Fibroblast of villous mesenchyme (primary cell): ENCODE measurements around the gene TESMIN. TPM values are rescaled to one million over a fixed set of nuclear protein-coding genes. Genes with fewer than 3 reads are reported as not detected.

ENCODE experiments used
- DNase-seq: peaks from one replicate; pipeline ENCODE4 v3.0.0-alpha.2; 2010; ENCODE audit warnings: low read depth
- H3K4me3 ChIP-seq: 2 replicates; pipeline ENCODE4 v1.5.1; 2011; ENCODE audit warnings: low read depth, mild to moderate bottlenecking, low read length
- total RNA-seq: library from RNA; depleted of rRNA; stranded (reverse); fragments of >200 nt; gene quantifications from 2 replicates; pipeline ENCODE4 v1.2.3, GENCODE V29; 2012
- TF ChIP-seq, protein P1 (sequence below): IDR thresholded peaks from 2 replicates; pipeline ENCODE4 v1.5.1; 2012; ENCODE audit warnings: low read depth, mild to moderate bottlenecking, low read length; ENCODE audit not compliant: insufficient read depth

TESMIN gene
- total RNA-seq, 1 donor, result 2.6 TPM

DNA sequence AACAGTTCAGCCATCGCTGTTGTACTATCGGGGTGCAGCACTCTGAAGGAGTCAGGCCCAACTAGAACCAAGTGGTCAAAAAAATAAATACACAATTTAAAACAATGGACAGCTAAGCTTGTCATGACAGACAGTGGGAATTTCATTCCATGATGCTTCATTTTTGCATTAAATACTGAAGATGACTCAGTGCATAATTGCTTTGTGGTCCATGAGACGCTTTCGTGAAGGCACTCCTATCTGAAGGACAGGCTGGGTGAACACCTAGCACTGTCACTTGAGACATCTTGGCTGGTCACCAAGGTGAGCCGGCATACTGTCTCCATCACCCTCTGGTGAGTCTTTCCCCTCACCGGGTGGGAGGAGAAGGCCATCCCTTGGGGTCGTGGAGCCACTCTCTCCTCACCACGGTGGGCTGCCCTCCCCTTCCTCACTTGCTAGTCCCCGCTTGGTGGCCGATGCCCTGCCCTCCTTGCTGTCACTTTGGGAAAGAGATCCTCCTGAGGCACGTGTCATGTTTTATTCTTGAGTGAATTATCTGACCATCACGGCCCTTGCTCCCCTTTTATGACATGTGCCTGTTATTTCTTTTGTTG is 4.9 kb upstream of the TESMIN start:
- DNase-seq, result no peak
- H3K4me3 ChIP-seq, result no peak overlapping the region
- TF ChIP-seq, protein P1, sequence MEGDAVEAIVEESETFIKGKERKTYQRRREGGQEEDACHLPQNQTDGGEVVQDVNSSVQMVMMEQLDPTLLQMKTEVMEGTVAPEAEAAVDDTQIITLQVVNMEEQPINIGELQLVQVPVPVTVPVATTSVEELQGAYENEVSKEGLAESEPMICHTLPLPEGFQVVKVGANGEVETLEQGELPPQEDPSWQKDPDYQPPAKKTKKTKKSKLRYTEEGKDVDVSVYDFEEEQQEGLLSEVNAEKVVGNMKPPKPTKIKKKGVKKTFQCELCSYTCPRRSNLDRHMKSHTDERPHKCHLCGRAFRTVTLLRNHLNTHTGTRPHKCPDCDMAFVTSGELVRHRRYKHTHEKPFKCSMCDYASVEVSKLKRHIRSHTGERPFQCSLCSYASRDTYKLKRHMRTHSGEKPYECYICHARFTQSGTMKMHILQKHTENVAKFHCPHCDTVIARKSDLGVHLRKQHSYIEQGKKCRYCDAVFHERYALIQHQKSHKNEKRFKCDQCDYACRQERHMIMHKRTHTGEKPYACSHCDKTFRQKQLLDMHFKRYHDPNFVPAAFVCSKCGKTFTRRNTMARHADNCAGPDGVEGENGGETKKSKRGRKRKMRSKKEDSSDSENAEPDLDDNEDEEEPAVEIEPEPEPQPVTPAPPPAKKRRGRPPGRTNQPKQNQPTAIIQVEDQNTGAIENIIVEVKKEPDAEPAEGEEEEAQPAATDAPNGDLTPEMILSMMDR, result no peak

DNA sequence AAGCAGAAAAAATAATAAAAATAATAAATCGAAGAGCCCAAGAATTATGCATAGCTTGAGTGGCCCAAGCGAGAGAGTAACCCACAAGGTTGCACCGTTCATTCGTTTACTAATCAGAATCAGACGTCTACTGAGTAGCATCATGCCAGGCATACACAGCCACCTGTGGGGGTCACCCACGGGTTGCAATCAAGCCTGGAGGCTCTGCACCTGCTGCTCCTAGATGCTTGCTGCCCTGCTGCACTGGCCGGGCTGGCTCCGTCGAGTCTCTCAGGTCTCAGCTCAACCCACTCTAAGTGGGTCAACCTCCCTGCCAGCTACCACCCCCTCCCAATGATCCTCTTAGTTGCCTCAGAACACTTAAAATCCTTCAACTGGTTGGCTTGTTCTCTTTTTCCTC is 2.0 kb upstream of the TESMIN start:
- no peak overlapping the region for H3K4me3 ChIP-seq
- DNase-seq, result no peak
- TF ChIP-seq, protein P1, result no peak

DNA sequence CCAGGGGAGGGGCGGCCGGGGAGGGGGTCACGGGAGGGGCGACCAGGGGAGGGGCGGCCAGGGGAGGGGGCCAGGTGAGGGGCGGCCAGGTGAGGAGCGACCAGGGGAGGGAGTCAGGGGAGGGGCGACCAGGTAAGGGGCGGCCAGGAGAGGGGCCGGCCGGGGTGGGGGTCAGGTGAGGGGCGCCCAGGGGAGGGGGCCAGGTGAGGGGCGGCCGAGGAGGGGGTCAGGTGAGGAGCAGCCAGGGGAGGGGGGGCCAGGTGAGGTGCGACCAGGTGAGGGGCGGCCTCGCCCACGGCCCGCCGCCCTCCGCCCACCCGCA is 355 bp downstream of the TESMIN start:
- H3K4me3 ChIP-seq, result peak overlapping the region; percentile 49
- no peak for DNase-seq
- TF ChIP-seq, protein P1, result no peak

DNA sequence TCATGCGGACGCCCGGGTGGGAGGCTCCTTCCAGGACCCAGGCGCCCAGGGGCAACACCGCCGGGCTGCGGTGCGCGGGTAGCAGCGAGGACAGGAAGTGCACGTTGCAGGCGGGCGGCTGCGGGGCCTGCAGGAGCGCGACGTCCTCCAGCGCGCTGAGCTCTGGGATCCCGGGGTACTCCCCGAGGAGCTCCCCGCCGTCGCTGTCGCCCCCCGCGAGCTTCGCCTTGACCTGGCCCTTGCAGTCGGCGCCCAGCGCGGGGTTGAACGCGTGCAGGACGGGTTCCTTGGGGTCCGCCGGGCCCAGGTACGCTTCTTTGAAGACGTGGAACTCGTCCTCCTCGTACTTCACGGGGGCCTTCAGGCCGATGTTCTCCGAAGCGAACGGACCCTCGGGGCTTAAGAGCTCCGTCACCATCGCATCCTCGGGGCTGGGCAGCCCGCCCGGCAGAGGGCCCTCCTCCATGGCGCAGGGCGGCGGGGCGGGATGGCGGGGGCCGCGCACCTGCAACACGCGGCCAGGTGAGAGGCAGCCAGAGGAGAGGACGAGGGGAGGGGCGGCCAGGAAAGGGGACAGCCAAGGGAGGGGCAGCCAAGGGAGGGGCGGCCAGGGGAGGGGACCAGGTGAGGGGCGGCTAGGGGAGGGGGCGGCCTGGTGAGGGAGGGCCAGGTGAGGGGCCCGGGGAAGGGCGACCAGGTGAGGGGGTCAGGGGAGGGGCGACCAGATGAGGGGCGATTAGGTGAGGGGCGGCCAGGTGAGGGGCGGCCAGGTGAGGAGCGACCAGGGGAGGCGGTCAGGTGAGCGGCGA is 921 bp downstream of the TESMIN start:
- no peak overlapping the region for H3K4me3 ChIP-seq
- TF ChIP-seq, protein P1, result no peak
- DNase-seq, result no peak

DNA sequence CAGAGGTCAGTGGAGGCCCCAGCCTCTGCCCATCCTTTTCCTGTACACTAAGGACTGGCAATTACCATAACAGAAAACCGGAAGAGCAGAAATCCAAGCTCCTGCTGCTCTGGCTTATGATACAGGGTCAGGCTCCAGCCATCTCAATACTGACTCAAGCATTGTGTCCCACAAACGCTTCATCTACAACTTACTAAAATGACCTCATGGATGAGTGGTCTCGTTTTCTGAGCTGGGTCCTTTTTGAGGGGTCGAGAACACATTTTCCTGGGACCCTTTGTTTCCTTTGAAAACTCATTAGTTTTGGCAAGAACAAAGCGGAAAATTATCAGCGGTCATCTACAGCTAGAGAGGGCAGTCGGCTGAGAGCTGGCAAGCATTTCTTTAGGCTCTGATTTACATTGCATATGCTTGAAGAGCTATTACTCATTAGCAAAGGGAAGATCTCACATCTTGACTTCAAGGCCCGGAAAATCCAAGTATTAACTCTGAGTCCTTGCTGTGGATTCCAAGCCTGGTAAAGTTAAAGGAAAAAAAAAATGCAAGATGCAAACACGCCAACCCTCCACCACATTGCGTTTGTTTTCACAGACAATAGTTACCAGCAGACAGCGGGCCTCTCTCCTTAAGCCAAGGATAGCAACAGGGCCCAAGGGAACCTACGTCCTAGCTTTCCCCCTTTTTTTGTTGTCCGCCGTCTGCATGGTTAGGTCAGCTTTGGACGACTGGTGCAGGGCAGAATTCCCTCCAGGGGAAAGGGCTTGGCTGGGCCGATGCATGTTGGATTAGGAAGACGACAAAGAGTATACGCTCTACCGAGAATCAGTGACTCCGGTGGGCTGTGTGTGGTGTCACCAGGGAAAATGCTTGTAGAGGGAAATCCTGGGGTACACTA is 1.8 kb downstream of the TESMIN start:
- TF ChIP-seq, protein P1, result no peak
- no peak overlapping the region for H3K4me3 ChIP-seq
- DNase-seq, result no peak

DNA sequence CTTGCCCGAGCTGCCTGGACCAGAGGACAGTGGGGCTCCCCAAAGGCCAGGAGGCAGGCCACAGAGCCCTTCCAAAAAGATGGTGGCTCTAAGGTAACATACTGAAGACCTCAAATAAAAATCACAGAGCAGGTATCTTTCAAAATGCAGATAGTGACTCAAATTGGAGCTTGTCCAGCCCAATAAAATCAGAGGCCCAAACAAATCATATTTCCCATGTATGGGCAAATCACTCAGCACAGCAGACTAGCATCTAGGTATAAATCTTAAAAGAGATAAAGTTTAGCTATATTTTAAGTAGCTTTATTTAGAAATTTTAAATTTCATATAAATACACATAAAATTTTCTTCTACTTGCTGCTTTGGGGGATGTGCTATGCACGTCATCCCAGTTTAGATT is 3.3 kb downstream of the TESMIN start:
- TF ChIP-seq, protein P1, result no peak

More for the DNA sequence above, 3.3 kb downstream of the TESMIN start:
- no peak for DNase-seq
- no peak overlapping the region for H3K4me3 ChIP-seq
